Fibroblast of lung (primary cell): ENCODE measurements around the gene PARK7. TPM values are rescaled to one million over a fixed set of nuclear protein-coding genes. Genes with fewer than 3 reads are reported as not detected.

Source experiments
- DNase-seq, 2 donors: peaks; one replicate each; pipeline versions ENCODE4 v3.0.0 to v3.0.0-alpha.2; 2010; ENCODE audit warnings: low read depth in 2 of 2
- H2AFZ ChIP-seq: 2 replicates; pipeline ENCODE4 v1.5.1; 2012; ENCODE audit warnings: low read length, control low read depth, inconsistent platforms
- H3K27ac ChIP-seq: 2 replicates; pipeline ENCODE4 v1.5.1; 2011; ENCODE audit warnings: low read length, control low read depth; ENCODE audit not compliant: insufficient read depth
- H3K27me3 ChIP-seq: 2 replicates; pipeline ENCODE4 v1.5.1; 2011; ENCODE audit warnings: mild to moderate bottlenecking, low read length; ENCODE audit not compliant: control insufficient read depth, insufficient read depth
- H3K36me3 ChIP-seq: 2 replicates; pipeline ENCODE4 v1.5.1; 2011; ENCODE audit warnings: low read length; ENCODE audit not compliant: control insufficient read depth, insufficient read depth
- H3K4me1 ChIP-seq: 2 replicates; pipeline ENCODE4 v1.5.1; 2011; ENCODE audit warnings: low read length; ENCODE audit not compliant: control insufficient read depth, insufficient read depth; ENCODE audit errors: extremely low read depth
- H3K4me2 ChIP-seq: 2 replicates; pipeline ENCODE4 v1.5.1; 2011; ENCODE audit warnings: low read length, control low read depth; ENCODE audit not compliant: insufficient read depth; ENCODE audit errors: extremely low read depth
- H3K4me3 ChIP-seq, 4 experiments: fragments of 200-600 bp in 1 of 4; sonication (generic) in 1 of 4; replicated peaks in 1 of 4; 2 replicates each; pipeline ENCODE4 v1.5.1; 2011 to 2016; ENCODE audit warnings: low read length in 4 of 4, low read depth in 3 of 4, mild to moderate bottlenecking in 3 of 4, control low read depth in 2 of 4, inconsistent platforms in 1 of 4, mixed read lengths in 1 of 4; ENCODE audit not compliant: insufficient read depth in 1 of 4; ENCODE audit errors: control extremely low read depth in 1 of 4
- H3K79me2 ChIP-seq: 2 replicates; pipeline ENCODE4 v1.5.1; 2012; ENCODE audit warnings: mild to moderate bottlenecking, low read length, inconsistent platforms; ENCODE audit not compliant: control insufficient read depth, insufficient read depth
- H3K9ac ChIP-seq: 2 replicates; pipeline ENCODE4 v1.5.1; 2011; ENCODE audit warnings: mild to moderate bottlenecking, low read length, control low read depth; ENCODE audit not compliant: insufficient read depth
- H3K9me3 ChIP-seq: 2 replicates; pipeline ENCODE4 v1.5.1; 2012; ENCODE audit warnings: low read depth, low read length; ENCODE audit not compliant: control insufficient read depth, insufficient read depth
- H4K20me1 ChIP-seq: 2 replicates; pipeline ENCODE4 v1.5.1; 2011; ENCODE audit warnings: low read length; ENCODE audit not compliant: control insufficient read depth, insufficient read depth; ENCODE audit errors: extremely low read depth
- CTCF ChIP-seq, 2 donors: IDR thresholded peaks in 1 of 2; conservative IDR thresholded peaks in 1 of 2; 1 replicate in 1 of 2; 2 replicates in 1 of 2; pipeline ENCODE4 v1.5.1; 2011 to 2012; ENCODE audit warnings: low read length in 2 of 2, control low read depth in 1 of 2, inconsistent platforms in 1 of 2, low read depth in 1 of 2, mild to moderate bottlenecking in 1 of 2
- EZH2 ChIP-seq: IDR thresholded peaks from 2 replicates; pipeline ENCODE4 v1.5.1; 2012; ENCODE audit warnings: low read length, control low read depth, mild to moderate bottlenecking; ENCODE audit errors: missing control alignments
- polyA plus RNA-seq, 2 donors: library from polyadenylated mRNA; depleted of rRNA in 1 of 2; stranded (reverse) in 1 of 2; unstranded in 1 of 2; fragments of >200 nt; gene quantifications; 2 replicates each; pipeline ENCODE4 v1.2.1, GENCODE V29; 2011 to 2012; ENCODE audit warnings: missing spikeins in 1 of 2
- total RNA-seq: library from RNA; depleted of rRNA; stranded (reverse); fragments of >200 nt; gene quantifications from 2 replicates; pipeline ENCODE4 v1.2.1, GENCODE V29; 2014

PARK7 gene
- total and polyA plus RNA-seq, 2 donors (not counting 1 experiment from before 2014, with no cell fraction given), result 264 to 513 TPM

DNA sequence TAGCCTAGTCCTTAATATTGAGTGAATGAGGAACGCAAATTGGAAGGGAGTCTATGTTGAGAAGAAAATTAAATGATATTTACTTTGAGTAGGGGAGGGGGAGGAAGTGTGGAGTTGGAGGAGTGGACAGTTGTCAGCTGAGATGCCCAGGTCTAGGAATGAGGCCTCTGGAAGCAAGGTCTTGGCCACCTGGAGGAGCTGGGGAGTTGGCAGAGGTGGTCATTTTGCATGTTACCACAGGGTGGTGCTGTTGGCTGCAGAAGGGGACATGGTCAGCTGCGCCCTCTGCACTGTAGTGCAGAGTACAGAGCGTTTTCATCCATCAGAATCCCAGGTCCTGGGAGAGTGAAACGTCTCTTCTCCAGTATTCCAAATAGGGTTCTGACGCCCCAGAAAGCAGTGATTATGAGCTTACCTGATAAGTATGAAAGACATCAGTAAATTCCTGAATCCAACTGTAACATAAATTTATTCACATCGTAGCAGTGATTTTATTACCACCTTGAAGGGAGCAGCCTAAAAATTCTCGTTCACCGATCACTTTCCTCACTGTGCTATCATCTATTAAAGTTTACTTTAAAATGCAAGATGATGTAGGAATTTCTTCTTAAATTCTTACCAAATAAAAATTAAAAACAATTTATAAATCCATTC lies 13.8 kb downstream of the PARK7 start:
- H3K4me3 ChIP-seq, result no peak overlapping the region
- H4K20me1 ChIP-seq, result no peaks in the 10 kb centered on the region
- H3K9ac ChIP-seq, result no peak overlapping the region
- peak; percentile 61 to 78 for DNase-seq
- H3K9me3 ChIP-seq, result no peaks in the 10 kb centered on the region
- peaks cover 11% of the 10 kb centered on the region for H3K36me3 ChIP-seq
- H3K4me2 ChIP-seq, result no peak overlapping the region
- H2AFZ ChIP-seq, result no peak overlapping the region
- H3K79me2 ChIP-seq, result peaks cover 2% of the 10 kb centered on the region
- TF ChIP-seq EZH2 (no peak), CTCF (conservative IDR thresholded peaks at IDR 0.05 in 1 of 2, IDR thresholded peaks at IDR 0.05 in 1 of 2; ENCODE audit: low read depth in 1 of 2, low read length in 2 of 2) (peak; percentile 87 to 97)
- no peaks in the 10 kb centered on the region for H3K27me3 ChIP-seq
- no peak overlapping the region for H3K27ac ChIP-seq
- H3K4me1 ChIP-seq, result no peaks in the 10 kb centered on the region

DNA sequence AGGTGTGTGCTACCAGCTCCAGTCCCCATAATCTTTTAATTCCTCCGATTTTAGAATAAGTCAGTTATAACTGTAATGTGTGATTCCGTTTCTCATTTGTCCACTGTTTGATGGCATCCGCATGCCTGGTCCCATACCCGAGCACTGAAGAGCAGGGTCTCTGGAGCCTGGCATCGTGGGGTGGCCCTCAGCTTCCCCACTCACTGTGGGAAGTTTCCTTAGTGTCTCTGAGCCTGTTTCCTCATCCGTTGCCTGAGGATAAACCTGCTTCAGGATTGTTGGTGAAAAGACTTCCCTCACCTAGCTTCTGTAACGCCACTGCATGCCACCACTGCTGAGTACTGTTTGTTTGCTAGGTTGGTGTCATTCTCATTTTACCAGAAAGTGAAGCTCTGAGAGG lies 19.5 kb downstream of the PARK7 start:
- no peak overlapping the region for H3K9ac ChIP-seq
- H4K20me1 ChIP-seq, result no peaks in the 10 kb centered on the region
- no peak overlapping the region for H3K4me2 ChIP-seq
- no peaks in the 10 kb centered on the region for H3K27me3 ChIP-seq
- H3K36me3 ChIP-seq, result peaks cover 23% of the 10 kb centered on the region
- H2AFZ ChIP-seq, result no peak overlapping the region
- H3K4me3 ChIP-seq, result no peak overlapping the region
- no peaks in the 10 kb centered on the region for H3K9me3 ChIP-seq
- no peak overlapping the region for H3K27ac ChIP-seq
- DNase-seq, result no peak
- TF ChIP-seq CTCF (conservative IDR thresholded peaks at IDR 0.05 in 1 of 2, IDR thresholded peaks at IDR 0.05 in 1 of 2; ENCODE audit: low read depth in 1 of 2, low read length in 2 of 2) (no peak), EZH2 (no peak)
- H3K79me2 ChIP-seq, result peaks cover 4% of the 10 kb centered on the region
- H3K4me1 ChIP-seq, result peaks cover 3% of the 10 kb centered on the region

- Histone ChIP-seq H3K9ac (no peak overlapping the region), H3K79me2 (peaks cover 4% of the 10 kb centered on the region), H2AFZ (no peak overlapping the region), H3K9me3 (no peaks in the 10 kb centered on the region), H3K4me2 (no peak overlapping the region), H3K36me3 (peaks cover 26% of the 10 kb centered on the region), H3K27me3 (no peaks in the 10 kb centered on the region), H3K4me3 (no peak overlapping the region), H4K20me1 (no peaks in the 10 kb centered on the region), H3K4me1 (peaks cover 3% of the 10 kb centered on the region), H3K27ac (no peak overlapping the region)
- DNase-seq, result no peak
- TF ChIP-seq CTCF (conservative IDR thresholded peaks at IDR 0.05 in 1 of 2, IDR thresholded peaks at IDR 0.05 in 1 of 2; ENCODE audit: low read depth in 1 of 2, low read length in 2 of 2) (no peak), EZH2 (no peak)
Observed at GRCh38 chr1:7983086-7983778, 21.7 kb downstream of the PARK7 start.
